Activated CD8-positive, alpha-beta memory T cell treated with anti-CD3 and anti-CD28 coated beads, Interleukin-2, amount 50 U/mL, for 24 hours (primary cell): ENCODE data around the gene CRHBP.
"Not testable (repeated sequence)": the region's sequence is repeated elsewhere in the genome, so short reads cannot be mapped to it uniquely, and the experiment has no call there.

Experiments used
- DNase-seq: peaks from one replicate; pipeline ENCODE4 v3.0.0-alpha.2; 2020; ENCODE audit errors: extremely low read depth

CRHBP gene

DNA sequence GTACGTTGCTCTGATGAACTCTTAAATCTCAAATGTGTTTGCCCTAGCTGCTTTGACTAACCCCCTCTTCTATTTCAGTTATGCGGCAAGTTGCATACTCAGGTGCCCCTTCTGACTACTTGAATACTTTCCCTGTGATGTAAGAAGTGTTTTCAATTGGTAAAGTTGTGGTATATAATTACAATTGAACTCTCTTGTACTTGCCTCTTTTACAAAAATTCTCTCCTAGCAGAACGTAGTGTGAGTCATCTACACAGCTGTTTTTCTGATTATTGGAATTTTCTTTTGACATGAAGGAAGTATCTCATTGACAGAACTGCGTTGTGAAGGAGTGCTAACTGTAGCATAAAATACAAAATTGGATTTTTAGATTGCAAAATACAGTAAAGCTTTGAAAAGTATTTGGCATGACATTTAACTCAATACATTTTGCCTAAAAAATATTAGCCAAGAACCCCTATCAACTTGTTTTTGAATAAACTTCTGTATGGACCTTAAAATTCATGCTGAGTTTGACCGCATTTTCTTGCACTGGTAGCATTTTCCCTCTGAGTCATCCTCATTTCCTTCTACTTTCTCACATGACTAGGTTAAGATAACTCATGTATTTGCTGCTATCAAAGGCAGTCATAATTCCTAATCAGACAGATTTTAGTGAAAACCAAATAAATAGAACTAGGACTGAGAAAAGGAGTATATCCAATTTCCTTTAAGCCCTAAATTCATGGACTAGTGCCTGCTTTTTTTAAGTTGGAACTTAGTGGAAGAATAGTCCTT is 6.3 kb downstream of the CRHBP start:
- DNase-seq, result no peak

DNA sequence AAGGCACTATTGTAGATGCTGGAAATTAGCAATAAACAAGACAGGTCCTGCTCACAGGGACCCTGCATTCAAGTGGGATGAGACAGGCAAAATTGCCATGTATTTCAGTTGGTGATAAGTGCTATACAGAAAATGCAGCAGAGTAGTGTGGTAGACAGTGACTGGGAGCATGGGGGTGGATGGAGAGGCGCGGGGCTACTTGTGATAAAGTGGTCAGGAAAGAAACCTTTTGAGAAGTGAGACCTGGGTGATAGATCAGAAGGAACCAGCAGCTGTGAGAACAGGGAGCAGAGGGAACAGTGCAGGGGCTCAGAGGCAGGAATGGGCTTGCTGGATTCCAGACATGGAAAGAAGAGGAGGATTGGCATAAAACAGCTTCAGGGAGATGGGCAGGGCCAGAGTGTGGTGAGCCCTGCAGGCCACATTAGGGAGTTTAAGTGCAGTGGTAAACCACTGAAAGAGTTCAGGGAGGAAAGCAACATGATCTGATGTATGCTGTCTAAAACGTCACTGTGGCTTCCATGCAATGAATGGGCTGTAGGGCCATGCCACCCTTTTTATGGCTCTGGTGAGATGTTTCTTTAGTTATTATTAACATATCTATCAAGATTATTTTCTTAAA is 7.3 kb downstream of the CRHBP start:
- DNase-seq, result no peak

- DNase-seq, result no peak
These were observed 11.2 kb downstream of the CRHBP start for GRCh38 chr5:76964060-76964459.

GRCh38 chr5:76971511-76971910 is 18.7 kb downstream of the CRHBP start:
- no peak for DNase-seq

- DNase-seq, result no peak
These were observed 19.8 kb downstream of the CRHBP start for GRCh38 chr5:76972689-76973088.

DNA sequence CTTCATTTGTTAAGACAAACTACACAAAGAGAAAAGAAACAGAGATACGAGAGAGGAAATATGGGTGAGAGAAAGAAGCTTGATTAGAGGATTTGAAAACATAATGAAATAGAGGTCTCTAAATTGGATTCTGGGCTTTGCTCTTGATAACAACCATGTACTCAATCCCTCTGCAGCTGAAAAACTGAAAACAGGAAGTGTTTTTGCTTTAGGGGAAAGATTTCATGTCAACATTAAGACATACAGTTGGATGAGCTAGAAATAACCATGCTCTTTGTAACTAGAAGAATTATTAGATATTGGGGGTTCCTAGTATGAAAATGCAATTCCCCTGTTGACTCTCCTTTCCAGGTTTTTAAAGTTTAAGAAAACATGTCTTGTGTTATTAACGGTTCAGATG is 21.9 kb downstream of the CRHBP start:
- DNase-seq, result no peak

DNA sequence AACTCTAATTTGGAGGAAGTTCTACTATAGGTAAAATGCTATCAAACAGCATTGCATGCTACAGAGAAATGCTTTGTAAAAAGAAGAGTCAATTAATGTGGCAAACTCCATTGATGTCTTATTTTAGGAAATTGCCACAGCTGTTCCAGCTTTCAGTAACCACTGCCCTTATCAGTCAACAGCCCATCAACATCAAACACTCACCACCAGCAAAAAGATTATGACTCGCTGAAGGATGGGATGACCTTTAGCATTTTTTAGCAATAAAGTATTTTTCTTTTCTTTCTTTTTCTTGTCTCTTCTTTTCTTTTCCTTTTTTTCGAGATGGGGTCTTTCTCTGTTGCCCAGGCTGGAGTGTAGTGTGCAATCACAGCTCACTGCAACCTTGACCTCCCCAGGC is 26.0 kb downstream of the CRHBP start:
- DNase-seq, result no peak

DNA sequence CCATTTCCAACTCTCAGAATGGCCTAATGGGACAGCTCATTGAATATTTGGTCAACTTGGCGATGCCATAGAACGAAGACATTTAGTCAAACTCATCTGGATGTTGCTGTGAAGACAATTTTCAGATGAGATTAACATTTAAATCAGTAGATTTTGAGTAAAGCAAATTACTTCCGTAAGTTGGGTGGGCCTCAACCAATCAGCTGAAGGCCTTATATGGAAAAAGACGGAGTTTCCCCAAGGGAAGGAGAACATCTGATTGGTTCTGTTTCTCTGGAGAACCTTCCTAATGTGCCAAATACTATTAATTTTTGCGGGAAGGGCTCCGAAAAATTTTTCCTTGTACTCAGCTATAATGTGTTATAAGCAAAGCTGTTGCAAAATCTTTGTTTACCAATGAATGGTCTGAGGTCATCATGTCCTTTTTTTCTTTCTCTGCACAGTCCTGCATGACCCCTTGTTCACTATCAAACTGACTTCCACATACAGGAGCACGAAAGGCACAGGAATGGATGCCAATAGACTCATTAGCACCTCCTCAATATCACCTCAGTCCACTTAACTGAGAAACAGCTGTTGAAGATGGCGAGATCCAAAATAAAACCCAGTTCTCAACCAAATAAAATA is 27.8 kb downstream of the CRHBP start:
- no peak for DNase-seq

GRCh38 chr5:76982450-76982849 is 29.6 kb downstream of the CRHBP start:
- no peak for DNase-seq

- no peak for DNase-seq
These were observed 30.6 kb downstream of the CRHBP start for GRCh38 chr5:76983468-76983867.

- DNase-seq, result no peak
These were observed 34.1 kb downstream of the CRHBP start for GRCh38 chr5:76986825-76987526.

DNA sequence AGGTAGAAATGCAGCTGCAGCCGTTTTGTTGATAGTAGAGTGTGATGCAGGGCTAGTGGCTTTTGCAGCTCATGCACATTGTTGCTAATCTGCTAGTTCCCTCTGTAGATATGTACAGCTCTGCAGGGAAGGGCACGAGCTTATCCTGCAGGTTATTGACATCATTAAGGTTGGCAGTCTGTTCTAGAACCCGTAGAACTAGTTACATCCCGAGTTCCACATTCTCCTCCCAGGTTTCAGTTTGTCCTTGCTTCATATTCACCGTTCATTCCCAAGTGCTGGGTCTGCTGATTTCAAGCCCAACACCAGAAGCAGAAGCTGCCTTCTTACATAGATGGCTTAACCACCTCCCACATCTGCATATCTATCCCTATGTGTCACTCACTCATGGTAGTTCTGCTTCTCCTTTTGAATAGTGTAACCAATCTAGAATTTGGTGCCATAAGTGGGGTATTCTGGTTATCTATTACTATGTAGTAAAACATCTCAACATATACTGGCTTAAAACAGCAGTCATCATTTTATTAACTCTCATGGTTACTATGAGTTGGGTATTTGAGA is 38.1 kb downstream of the CRHBP start:
- no peak for DNase-seq

DNA sequence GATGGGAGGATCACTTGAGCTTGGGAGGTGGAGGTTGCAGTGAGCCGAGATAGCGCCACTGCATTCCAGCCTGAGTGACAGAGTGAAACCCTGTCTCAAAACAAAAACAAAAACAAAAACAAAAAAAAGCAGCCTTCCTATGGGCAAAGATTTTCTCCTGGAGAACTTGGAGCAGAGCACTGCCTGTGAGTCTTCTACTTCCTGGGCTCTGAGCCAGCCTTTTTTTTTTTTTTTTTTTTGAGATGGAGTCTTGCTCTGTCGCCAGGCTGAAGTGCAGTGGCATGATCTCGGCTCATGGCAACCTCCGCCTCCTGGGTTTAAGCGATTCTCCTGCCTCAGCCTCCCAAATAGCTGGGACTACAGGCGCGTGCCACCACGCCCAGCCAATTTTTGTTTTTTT is 40.6 kb downstream of the CRHBP start:
- DNase-seq, result not testable (repeated sequence)

DNA sequence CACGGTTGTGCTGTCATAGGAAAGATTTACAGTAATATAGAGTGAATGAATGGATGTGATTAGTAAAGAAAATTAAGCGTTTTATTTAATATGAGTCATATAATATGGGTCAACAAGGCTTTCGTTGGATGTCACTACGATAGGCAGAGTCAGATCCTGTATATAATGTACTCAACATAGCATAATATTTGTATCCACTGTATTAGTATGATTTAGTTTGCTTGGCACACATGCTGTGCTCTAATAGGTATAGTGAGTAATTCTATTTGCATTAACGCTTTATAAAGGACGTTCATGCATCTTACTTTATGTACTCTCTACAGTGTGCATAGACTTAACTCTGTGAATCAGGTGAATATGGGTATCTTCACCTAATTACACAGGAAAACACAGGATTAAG is 41.5 kb downstream of the CRHBP start:
- DNase-seq, result no peak

- DNase-seq, result not testable (repeated sequence)
These were observed 45.4 kb downstream of the CRHBP start for GRCh38 chr5:76998251-76998650.

DNA sequence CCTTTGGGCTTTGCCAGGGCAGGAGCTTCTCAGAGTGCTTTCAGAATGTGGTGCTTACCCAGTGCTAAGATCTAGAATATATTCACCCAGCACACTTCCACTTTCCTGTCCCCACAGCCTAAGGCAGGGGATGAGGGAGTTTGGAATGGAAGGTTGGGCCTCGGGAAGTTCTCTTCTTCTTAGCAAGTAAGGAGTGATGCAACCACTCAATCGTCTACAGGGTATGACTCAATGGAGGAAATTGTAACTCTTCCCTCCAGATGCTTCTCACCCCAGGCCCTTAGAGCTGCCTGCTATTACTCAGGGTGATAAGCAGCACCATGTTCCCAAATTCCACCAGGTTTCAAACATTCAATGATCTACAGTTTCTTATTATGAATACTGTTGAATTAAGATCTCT is 46.6 kb downstream of the CRHBP start:
- DNase-seq, result no peak

- DNase-seq, result no peak
These were observed 50.4 kb downstream of the CRHBP start for GRCh38 chr5:77003246-77003645.

DNA sequence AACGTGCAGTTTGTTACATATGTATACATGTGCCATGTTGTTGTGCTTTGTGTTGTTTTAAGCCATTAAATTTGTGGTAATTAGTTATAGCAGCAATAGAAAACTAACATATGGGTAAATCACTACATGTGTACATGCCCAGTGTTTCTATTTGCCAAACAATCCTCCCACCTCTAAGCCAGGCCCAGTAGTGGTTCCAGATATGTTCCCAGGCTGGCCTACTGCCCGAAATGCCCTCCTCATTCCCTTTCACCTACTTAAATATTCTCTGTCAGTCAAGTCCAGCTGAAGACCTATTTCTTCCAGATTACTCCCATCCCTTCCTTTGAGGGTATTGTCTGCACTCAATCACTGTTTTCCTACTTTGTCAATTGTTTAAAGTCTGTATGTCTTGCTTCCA is 53.3 kb downstream of the CRHBP start:
- DNase-seq, result no peak

- no peak for DNase-seq
These were observed 55.6 kb downstream of the CRHBP start for GRCh38 chr5:77008413-77008812.

GRCh38 chr5:77010243-77010642 is 57.4 kb downstream of the CRHBP start:
- no peak for DNase-seq

DNA sequence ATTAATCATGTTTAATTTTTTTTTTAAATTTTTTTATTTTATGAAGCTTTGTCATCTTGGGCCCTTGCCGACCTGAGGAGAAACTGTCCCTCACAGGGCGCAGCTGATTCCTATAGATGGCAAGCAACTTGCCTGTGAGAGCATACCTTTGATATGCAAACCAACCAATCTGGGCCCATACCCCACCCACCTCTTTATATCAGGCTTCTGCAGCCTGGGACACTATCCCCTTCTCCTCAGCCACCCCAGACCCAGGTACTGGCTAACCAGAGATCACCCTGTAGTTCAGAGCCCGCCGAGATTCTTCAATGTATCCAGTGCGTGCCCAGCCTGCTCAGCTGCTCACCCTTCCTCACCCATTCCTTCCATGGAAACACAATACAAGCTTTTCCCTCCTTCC is 58.7 kb downstream of the CRHBP start:
- no peak for DNase-seq

- DNase-seq, result no peak
These were observed 59.8 kb downstream of the CRHBP start for GRCh38 chr5:77012601-77013000.
